B cell (primary cell): ENCODE data around the gene SLC35E2B. TPM values are rescaled to one million over a fixed set of nuclear protein-coding genes. Genes with fewer than 3 reads are reported as not detected.

Source experiments
- ATAC-seq: fragments of 200-7000 bp; cut with Tn5 transposase; one replicate; pipeline ENCODE4 v1.10.0; 2021; ENCODE audit warnings: low read depth, mild to moderate bottlenecking, moderate number of reproducible peaks, moderate library complexity
- CTCF ChIA-PET: fragments of 350-600 bp; sonication (Branson Sonifier 250); formaldehyde crosslinking; loops from one replicate; lab custom pipeline; 2021; ENCODE audit warnings: antibody characterized with exemption, inconsistent platforms; lab: Charles Lee
- POLR2A ChIA-PET: fragments of 350-600 bp; sonication (Branson Sonifier 250); formaldehyde crosslinking; loops from one replicate; lab custom pipeline; 2021; ENCODE audit warnings: antibody characterized with exemption; lab: Charles Lee
- DNase-seq: peaks from one replicate; pipeline ENCODE4 v3.0.0; 2013
- H2AFZ ChIP-seq: 2 replicates; pipeline ENCODE4 v1.6.1; 2012; ENCODE audit warnings: mild to moderate bottlenecking, low read depth, low read length; ENCODE audit not compliant: insufficient read depth, poor library complexity, severe bottlenecking
- H3K27ac ChIP-seq, 2 donors: 1 replicate in 1 of 2; 2 replicates in 1 of 2; pipeline ENCODE4 v1.5.1; 2012 to 2013; ENCODE audit warnings: low read length in 2 of 2, mild to moderate bottlenecking in 2 of 2, moderate library complexity in 1 of 2
- H3K27me3 ChIP-seq, 4 experiments: fragments of 200-600 bp in 1 of 4; sonication (generic) in 1 of 4; replicated peaks in 1 of 4; 1 replicate in 2 of 4; 2 replicates in 2 of 4; pipeline versions ENCODE4 v1.6.1 to v1.7.0; 2013 to 2016; ENCODE audit warnings: low read length in 3 of 4, mild to moderate bottlenecking in 2 of 4, mixed read lengths in 1 of 4, moderate library complexity in 1 of 4; ENCODE audit not compliant: insufficient read depth in 4 of 4, control insufficient read depth in 3 of 4; ENCODE audit errors: control extremely low read depth in 1 of 4
- H3K36me3 ChIP-seq, 2 experiments: replicated peaks in 1 of 2; 1 replicate in 1 of 2; 2 replicates in 1 of 2; pipeline versions ENCODE4 v1.6.1 to v1.7.1; 2013; ENCODE audit warnings: low read length in 1 of 2; ENCODE audit not compliant: insufficient read depth in 2 of 2, control insufficient read depth in 1 of 2; ENCODE audit errors: control extremely low read depth in 1 of 2, extremely low read depth in 1 of 2
- H3K4me1 ChIP-seq, 2 donors: fragments of 200-600 bp in 1 of 2; sonication (generic) in 1 of 2; 1 replicate in 1 of 2; 2 replicates in 1 of 2; pipeline versions ENCODE4 v1.5.1 to v1.6.1; 2013 to 2017; ENCODE audit warnings: low read length in 2 of 2; ENCODE audit not compliant: control insufficient read depth in 2 of 2, insufficient read depth in 2 of 2
- H3K4me2 ChIP-seq: replicated peaks from 2 replicates; pipeline ENCODE3; 2012; ENCODE audit warnings: mild to moderate bottlenecking, low read depth, low read length; ENCODE audit not compliant: poor library complexity, severe bottlenecking
- H3K4me3 ChIP-seq, 5 experiments: fragments of 200-600 bp in 1 of 5; sonication (generic) in 1 of 5; 1 replicate in 3 of 5; 2 replicates in 2 of 5; pipeline versions ENCODE4 v1.5.1 to v1.7.0; 2011 to 2016; ENCODE audit warnings: low read length in 4 of 5, mild to moderate bottlenecking in 4 of 5, low read depth in 2 of 5, control low read depth in 1 of 5, moderate library complexity in 1 of 5; ENCODE audit not compliant: insufficient read depth in 1 of 5; ENCODE audit errors: control extremely low read depth in 1 of 5, extremely low read depth in 1 of 5
- H3K79me2 ChIP-seq: fragments of 200-600 bp; sonication (generic); one replicate; pipeline ENCODE4 v1.6.0; 2016; ENCODE audit warnings: low read length; ENCODE audit not compliant: control insufficient read depth, insufficient read depth
- H3K9ac ChIP-seq: fragments of 200-600 bp; sonication (generic); 2 replicates; pipeline ENCODE4 v1.6.1; 2017; ENCODE audit warnings: mild to moderate bottlenecking, low read length, moderate library complexity
- H3K9me3 ChIP-seq, 3 donors: one replicate each; pipeline versions ENCODE4 v1.6.1 to v1.7.1; 2013; ENCODE audit warnings: low read length in 2 of 3; ENCODE audit not compliant: control insufficient read depth in 2 of 3, insufficient read depth in 1 of 3; ENCODE audit errors: control extremely low read depth in 1 of 3
- H4K20me1 ChIP-seq: 2 replicates; pipeline ENCODE4 v1.6.0; 2012; ENCODE audit warnings: mild to moderate bottlenecking, low read length; ENCODE audit not compliant: insufficient read depth, control insufficient read depth, poor library complexity, severe bottlenecking
- H3K27ac Mint-ChIP-seq: one replicate; pipeline ENCODE4 v1.8.0; 2021; ENCODE audit warnings: mixed read lengths
- H3K27me3 Mint-ChIP-seq: one replicate; pipeline ENCODE4 v1.8.0; 2021; ENCODE audit warnings: mixed read lengths
- H3K4me1 Mint-ChIP-seq: one replicate; pipeline ENCODE4 v1.8.0; 2021; ENCODE audit warnings: mixed read lengths
- H3K4me3 Mint-ChIP-seq: one replicate; pipeline ENCODE4 v1.8.0; 2021; ENCODE audit warnings: mixed read lengths
- H3K9me3 Mint-ChIP-seq: one replicate; pipeline ENCODE4 v1.8.0; 2022; ENCODE audit warnings: mixed read lengths; ENCODE audit not compliant: insufficient read depth
- EZH2 ChIP-seq: IDR thresholded peaks from 2 replicates; pipeline ENCODE4 v1.6.1; 2012; ENCODE audit warnings: borderline replicate concordance, low read depth, mild to moderate bottlenecking, moderate library complexity, low read length; ENCODE audit not compliant: insufficient read depth, poor library complexity, severe bottlenecking
- WGBS: methylation state at CpG from one replicate; pipeline ENCODE4 v1.1.5; 2013; ENCODE audit warnings: missing lambda C conversion rate; ENCODE audit not compliant: insufficient coverage; 5-methylcytosine and 5-hydroxymethylcytosine counted together
- intact Hi-C: fragments of 100-400 bp; cut with micrococcal nuclease; formaldehyde crosslinking; loops from one replicate; pipeline ENCODE4 v1.10.0; 2022
- polyA plus RNA-seq: library from polyadenylated mRNA; depleted of rRNA; stranded (reverse); fragments of >200 nt; gene quantifications from 2 replicates; pipeline ENCODE4 v1.2.3, GENCODE V29; 2012
- total RNA-seq, 2 donors: library from RNA; stranded (reverse); fragments of 120-200 nt in 1 of 2; gene quantifications; 1 replicate in 1 of 2; 2 replicates in 1 of 2; pipeline versions ENCODE4 v1.2.3 to v1.2.4, GENCODE V29; 2013 to 2022
- TF ChIP-seq, protein P1 (sequence below): fragments of 200-600 bp; IDR thresholded peaks from one replicate; pipeline ENCODE4 v1.8.0; 2022; ENCODE audit warnings: antibody characterized with exemption, mild to moderate bottlenecking

The SLC35E2B gene
- total and polyA plus RNA-seq, 2 donors (not counting 1 experiment from before 2014, with no cell fraction given): 64.4 to 107 TPM

DNA sequence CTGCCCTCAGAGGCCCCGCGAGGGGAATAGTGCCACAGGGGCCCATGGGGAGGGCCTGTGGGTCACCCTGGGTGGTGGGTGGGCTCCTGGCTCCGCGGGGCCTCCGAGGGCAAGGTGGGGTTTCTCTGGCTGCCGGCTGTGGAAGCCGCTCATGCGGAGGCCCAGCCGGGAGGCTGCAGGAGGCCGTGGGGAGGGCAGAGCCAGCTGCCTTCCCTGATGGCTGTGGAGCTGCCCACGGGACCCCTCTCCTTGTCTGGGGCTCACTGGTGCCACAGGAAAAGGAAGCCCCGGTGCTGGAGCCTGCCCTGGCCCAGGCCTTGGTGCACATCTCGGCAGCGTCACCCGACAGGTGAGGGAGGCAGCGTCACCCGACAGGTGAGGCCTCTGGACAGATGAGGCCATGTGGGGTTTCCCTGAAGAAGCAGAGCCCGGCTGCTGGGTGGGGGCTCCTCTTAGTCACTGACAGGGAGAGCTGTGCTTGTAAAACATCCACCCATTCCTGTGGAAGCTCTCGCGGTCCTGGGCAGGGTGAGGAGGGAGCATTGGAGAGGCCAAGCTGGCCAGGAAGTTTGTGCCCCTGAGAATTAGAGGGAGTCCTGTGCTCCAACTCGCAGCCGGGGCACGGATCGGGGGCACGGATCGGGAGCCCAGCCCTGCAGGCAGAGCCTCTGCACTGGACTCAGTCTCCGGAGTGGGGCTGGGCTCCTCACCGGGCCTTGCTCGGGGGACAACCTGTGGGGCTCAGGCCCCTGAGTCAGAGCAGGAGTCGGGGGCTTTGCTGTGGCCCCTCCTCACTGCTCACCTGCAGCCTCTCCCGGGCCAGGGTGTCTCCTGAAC is 71.2 kb downstream of the SLC35E2B start:
- Mint-ChIP-seq H3K4me3 (no peak overlapping the region), H3K4me1 (peaks cover 11% of the 10 kb centered on the region), H3K27me3 (no peaks in the 10 kb centered on the region), H3K9me3 (no peaks in the 10 kb centered on the region), H3K27ac (no peak overlapping the region)
- POLR2A ChIA-PET: interaction anchor here (0.6 kb wide), 1 partner anchor 24 kb away, joined by 4 read pairs; no protein-coding TSS in a partner anchor
- Histone ChIP-seq H3K9me3 (no peaks in the 10 kb centered on the region), H3K27ac (no peak overlapping the region), H3K4me1 (peaks cover 7% of the 10 kb centered on the region in 2 donors), H3K79me2 (peaks cover 16% of the 10 kb centered on the region), H4K20me1 (peaks cover 18% of the 10 kb centered on the region), H3K9ac (no peak overlapping the region), H2AFZ (no peak overlapping the region), H3K4me3 (no peak overlapping the region), H3K36me3 (peaks cover 0 to 5% of the 10 kb centered on the region in 2 experiments), H3K27me3 (no peaks in the 10 kb centered on the region), H3K4me2 (no peak overlapping the region)
- TF ChIP-seq, protein P1, sequence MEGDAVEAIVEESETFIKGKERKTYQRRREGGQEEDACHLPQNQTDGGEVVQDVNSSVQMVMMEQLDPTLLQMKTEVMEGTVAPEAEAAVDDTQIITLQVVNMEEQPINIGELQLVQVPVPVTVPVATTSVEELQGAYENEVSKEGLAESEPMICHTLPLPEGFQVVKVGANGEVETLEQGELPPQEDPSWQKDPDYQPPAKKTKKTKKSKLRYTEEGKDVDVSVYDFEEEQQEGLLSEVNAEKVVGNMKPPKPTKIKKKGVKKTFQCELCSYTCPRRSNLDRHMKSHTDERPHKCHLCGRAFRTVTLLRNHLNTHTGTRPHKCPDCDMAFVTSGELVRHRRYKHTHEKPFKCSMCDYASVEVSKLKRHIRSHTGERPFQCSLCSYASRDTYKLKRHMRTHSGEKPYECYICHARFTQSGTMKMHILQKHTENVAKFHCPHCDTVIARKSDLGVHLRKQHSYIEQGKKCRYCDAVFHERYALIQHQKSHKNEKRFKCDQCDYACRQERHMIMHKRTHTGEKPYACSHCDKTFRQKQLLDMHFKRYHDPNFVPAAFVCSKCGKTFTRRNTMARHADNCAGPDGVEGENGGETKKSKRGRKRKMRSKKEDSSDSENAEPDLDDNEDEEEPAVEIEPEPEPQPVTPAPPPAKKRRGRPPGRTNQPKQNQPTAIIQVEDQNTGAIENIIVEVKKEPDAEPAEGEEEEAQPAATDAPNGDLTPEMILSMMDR: no peak
- TF ChIP-seq EZH2: no peak
- CTCF ChIA-PET: no interaction called here
- intact Hi-C loops: no loop called here
- 93% methylated on average over 31 of the region's 31 CpGs for WGBS
- ATAC-seq (no peak), DNase-seq (no peak)
